Thyroid gland (tissue), 4 donors: ENCODE data around the gene DENND5B. TPM values are rescaled to one million over a fixed set of nuclear protein-coding genes. Genes with fewer than 3 reads are reported as not detected.
"Not testable (repeated sequence)": the region's sequence is repeated elsewhere in the genome, so short reads cannot be mapped to it uniquely, and the experiment has no call there.

Experiments used
- DNase-seq, 2 donors: peaks; one replicate each; pipeline ENCODE4 v3.0.0-alpha.2; 2019
- H3K27ac ChIP-seq, 3 donors: fragments of 200-600 bp; sonication (generic); 1 replicate in 2 of 3; 2 replicates in 1 of 3; pipeline ENCODE4 v1.5.1; 2016 to 2019; ENCODE audit warnings: mild to moderate bottlenecking in 1 of 3, moderate library complexity in 1 of 3
- H3K27me3 ChIP-seq: fragments of 200-600 bp; sonication (generic); one replicate; pipeline ENCODE4 v1.5.1; 2019
- H3K36me3 ChIP-seq, 2 donors: fragments of 200-600 bp; sonication (generic); one replicate each; pipeline ENCODE4 v1.5.1; 2016 to 2019
- H3K4me1 ChIP-seq, 2 donors: fragments of 200-600 bp; sonication (generic); one replicate each; pipeline ENCODE4 v1.5.1; 2017 to 2019
- H3K4me3 ChIP-seq, 3 donors: fragments of 200-600 bp; sonication (generic); replicated peaks in 1 of 3; 1 replicate in 2 of 3; 2 replicates in 1 of 3; pipeline ENCODE4 v1.5.1; 2016; ENCODE audit warnings: mild to moderate bottlenecking in 1 of 3
- H3K9me3 ChIP-seq: fragments of 200-600 bp; sonication (generic); one replicate; pipeline ENCODE4 v1.5.1; 2017
- POLR2A ChIP-seq, 2 donors: fragments of 450-650 bp; IDR thresholded peaks; one replicate each; pipeline ENCODE4 v1.6.1; 2017; ENCODE audit warnings: antibody characterized with exemption in 2 of 2, mild to moderate bottlenecking in 2 of 2, moderate library complexity in 1 of 2
- WGBS, 2 donors: methylation state at CpG; one replicate each; pipeline ENCODE4 v1.1.5; 2017; 5-methylcytosine and 5-hydroxymethylcytosine counted together
- intact Hi-C: fragments of 100-400 bp; cut with DNase I; formaldehyde crosslinking; loops from one replicate; pipeline ENCODE4 v1.15.1; 2023
- total RNA-seq, 4 donors: library from RNA; depleted of rRNA; stranded (reverse); fragments of >200 nt; gene quantifications; one replicate each; pipeline ENCODE4 v1.2.3, GENCODE V29; 2016
- TF ChIP-seq, protein P1 (sequence below), 6 experiments: fragments of 200-600 bp in 3 of 6; fragments of 450-650 bp in 3 of 6; sonication (generic) in 3 of 6; IDR thresholded peaks; one replicate each; pipeline ENCODE4 v1.5.1; 2016 to 2019; ENCODE audit warnings: antibody characterized with exemption in 6 of 6, mild to moderate bottlenecking in 2 of 6, inconsistent platforms in 1 of 6, moderate library complexity in 1 of 6

Gene DENND5B
- total RNA-seq, 4 donors from 2014 or later = 13.3 to 17.7 (median 16.2) TPM

DNA sequence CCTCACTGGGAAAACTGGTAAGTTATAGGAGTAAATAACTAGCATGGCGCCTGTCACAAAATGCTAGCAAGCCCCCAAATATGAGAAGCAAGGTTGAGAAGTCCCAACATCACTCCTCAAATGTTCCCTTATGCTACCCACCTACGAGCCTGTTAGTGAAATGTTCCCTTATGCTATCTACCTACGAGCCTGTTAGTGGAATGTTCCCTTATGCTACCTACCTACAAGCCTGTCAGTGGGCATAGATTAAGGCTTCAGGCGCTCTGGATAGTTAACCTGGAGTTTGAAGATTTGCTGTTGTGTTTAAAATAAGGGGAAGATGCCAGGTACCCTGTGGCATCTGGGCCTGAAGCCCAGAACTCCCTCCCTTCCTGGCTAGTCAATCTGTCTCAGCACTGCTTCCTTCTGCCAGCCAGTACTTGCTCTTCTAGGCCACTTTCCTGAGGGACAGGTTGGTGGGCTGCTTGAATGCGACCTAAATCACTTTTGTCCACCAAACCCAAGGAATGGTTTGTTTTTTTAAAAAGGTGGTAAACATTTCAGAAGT is 197.9 kb downstream of the DENND5B start:
- H3K9me3 ChIP-seq = no peaks in the 10 kb centered on the region
- H3K27ac ChIP-seq = no peak overlapping the region
- TF ChIP-seq, protein P1, sequence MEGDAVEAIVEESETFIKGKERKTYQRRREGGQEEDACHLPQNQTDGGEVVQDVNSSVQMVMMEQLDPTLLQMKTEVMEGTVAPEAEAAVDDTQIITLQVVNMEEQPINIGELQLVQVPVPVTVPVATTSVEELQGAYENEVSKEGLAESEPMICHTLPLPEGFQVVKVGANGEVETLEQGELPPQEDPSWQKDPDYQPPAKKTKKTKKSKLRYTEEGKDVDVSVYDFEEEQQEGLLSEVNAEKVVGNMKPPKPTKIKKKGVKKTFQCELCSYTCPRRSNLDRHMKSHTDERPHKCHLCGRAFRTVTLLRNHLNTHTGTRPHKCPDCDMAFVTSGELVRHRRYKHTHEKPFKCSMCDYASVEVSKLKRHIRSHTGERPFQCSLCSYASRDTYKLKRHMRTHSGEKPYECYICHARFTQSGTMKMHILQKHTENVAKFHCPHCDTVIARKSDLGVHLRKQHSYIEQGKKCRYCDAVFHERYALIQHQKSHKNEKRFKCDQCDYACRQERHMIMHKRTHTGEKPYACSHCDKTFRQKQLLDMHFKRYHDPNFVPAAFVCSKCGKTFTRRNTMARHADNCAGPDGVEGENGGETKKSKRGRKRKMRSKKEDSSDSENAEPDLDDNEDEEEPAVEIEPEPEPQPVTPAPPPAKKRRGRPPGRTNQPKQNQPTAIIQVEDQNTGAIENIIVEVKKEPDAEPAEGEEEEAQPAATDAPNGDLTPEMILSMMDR (IDR thresholded peaks at IDR 0.05) = no peak
- TF ChIP-seq POLR2A (IDR thresholded peaks at IDR 0.05) = no peak
- 86 to 90% methylated on average over 5 of the region's 5 CpGs for WGBS, 2 donors
- no peak overlapping the region for H3K4me3 ChIP-seq
- peaks cover 0 to 5% of the 10 kb centered on the region in 2 donors for H3K36me3 ChIP-seq
- intact Hi-C loops = no loop called here
- no peaks in the 10 kb centered on the region for H3K27me3 ChIP-seq
- no peak for DNase-seq
- H3K4me1 ChIP-seq = no peaks in the 10 kb centered on the region

DNA sequence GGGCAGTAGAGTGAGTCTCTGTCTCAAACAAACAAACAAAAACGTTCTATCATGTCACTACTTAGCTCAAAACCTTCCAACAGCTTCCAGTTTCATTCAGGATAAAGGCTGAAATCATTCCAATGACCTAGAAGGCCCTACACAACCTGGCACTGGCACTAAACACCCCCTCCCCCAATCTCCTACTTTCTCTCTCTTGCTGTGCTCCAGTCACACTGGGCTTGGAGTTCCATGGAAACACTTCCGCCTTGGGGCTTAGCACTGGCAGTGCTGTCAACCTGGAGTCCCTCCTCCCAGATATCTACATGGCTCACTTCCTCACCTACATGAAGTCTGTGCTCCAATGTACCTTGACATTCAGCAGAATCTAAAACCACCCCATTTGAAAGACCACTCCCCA is 199.9 kb downstream of the DENND5B start:
- intact Hi-C loops = no loop called here
- Histone ChIP-seq H3K36me3 (peaks cover 0 to 5% of the 10 kb centered on the region in 2 donors), H3K27me3 (no peaks in the 10 kb centered on the region), H3K27ac (no peak overlapping the region), H3K9me3 (no peaks in the 10 kb centered on the region), H3K4me1 (no peaks in the 10 kb centered on the region), H3K4me3 (no peak overlapping the region)
- DNase-seq = no peak
- 73 to 83% methylated on average over 2 of the region's 2 CpGs for WGBS, 2 donors
- TF ChIP-seq, protein P1 (IDR thresholded peaks at IDR 0.05) = no peak
- TF ChIP-seq POLR2A (IDR thresholded peaks at IDR 0.05) = no peak

DNA sequence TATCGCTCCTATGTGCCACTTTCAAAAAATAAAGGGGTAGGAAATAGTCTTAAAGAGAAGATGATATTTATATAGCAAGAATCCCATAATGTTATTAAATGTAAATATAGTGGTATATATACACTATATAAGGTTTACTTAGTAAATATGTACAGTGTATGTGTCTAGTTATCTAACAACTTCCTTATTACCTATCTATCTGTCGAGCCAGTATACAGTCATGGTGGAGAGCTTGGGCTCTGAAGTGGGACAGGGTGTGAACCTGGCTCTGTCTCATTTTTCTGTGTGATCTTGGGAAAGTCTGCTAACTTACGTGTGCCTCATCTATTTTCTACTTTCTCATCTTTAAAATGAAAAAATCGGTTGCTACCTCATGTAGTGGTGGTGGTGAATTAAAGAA is 202.2 kb downstream of the DENND5B start:
- Histone ChIP-seq H3K9me3 (no peaks in the 10 kb centered on the region), H3K36me3 (peaks cover 0 to 5% of the 10 kb centered on the region in 2 donors), H3K4me3 (no peak overlapping the region), H3K4me1 (no peaks in the 10 kb centered on the region), H3K27me3 (no peaks in the 10 kb centered on the region), H3K27ac (no peak overlapping the region)
- DNase-seq = no peak
- WGBS, 2 donors = 90 to 93% methylated on average over 4 of the region's 4 CpGs
- TF ChIP-seq POLR2A (IDR thresholded peaks at IDR 0.05) = no peak
- intact Hi-C loops = no loop called here

DNA sequence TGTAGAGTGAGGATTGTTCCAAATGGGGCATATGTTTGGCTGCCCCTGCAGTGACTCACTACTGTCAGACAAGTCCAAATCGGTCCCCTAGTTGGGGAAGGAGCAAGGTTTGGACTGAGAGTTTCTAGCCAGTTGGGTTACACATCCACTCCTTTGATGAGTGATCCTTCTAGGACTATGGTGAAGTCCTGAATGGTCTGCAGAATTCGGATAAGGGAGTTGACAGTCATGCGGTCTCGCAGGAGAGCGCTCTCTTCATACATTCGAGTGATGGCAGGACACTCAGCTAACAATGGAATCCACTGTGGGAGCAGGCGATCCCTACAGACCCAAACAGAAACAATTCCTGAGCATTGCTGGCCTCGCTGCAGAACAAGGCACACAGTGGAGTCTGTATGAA is 203.5 kb downstream of the DENND5B start:
- no peak for TF ChIP-seq POLR2A (IDR thresholded peaks at IDR 0.05)
- WGBS, 2 donors = 80 to 82% methylated on average over 8 of the region's 8 CpGs
- Histone ChIP-seq H3K36me3 (peaks cover 0 to 5% of the 10 kb centered on the region in 2 donors), H3K27me3 (no peaks in the 10 kb centered on the region), H3K9me3 (no peaks in the 10 kb centered on the region), H3K27ac (no peak overlapping the region), H3K4me3 (no peak overlapping the region), H3K4me1 (no peaks in the 10 kb centered on the region)
- intact Hi-C loops = no loop called here
- DNase-seq = no peak

DNA sequence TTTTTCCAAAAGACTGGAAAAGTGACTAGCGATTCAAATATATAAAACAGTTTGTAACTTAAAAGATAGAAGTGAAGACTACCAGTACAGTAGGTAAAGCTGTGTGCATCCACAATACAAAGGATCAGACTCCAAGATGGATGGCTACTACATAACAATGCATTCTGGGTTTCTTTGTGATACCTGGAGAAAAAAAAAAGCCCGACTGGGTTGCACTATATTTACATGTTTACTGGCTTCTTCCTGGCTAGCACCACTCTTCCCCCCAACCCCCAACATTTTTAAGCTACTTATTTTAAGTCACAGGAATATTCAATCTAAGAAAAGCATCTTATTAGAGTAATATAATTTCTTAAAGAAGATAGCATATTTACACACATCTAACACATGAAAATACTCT is 203.9 kb downstream of the DENND5B start:
- peaks cover 0 to 5% of the 10 kb centered on the region in 2 donors for H3K36me3 ChIP-seq

DNA sequence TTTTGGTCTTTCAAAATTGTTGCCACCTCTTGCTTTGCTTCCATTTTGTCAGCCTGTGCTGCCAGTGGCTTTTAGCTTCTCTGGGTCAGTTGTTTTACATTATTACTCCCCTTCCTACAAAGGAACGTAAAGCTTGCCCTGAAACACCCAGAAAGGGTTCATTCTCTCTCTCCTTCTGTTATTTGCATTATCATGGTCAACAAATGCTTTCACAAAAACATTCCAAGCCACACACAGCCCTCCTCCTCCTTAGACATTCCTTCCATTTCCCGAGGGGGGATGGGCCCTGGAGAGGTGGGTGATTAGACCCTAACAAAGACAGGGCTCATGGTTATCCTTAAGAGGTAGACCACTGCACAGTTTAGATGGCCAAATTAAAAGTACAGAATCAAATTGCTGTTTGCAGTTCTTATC is 204.6 kb downstream of the DENND5B start:
- no peak for DNase-seq
- H3K4me1 ChIP-seq = no peaks in the 10 kb centered on the region
- H3K4me3 ChIP-seq = no peak overlapping the region
- H3K9me3 ChIP-seq = no peaks in the 10 kb centered on the region
- TF ChIP-seq, protein P1 (IDR thresholded peaks at IDR 0.05) = no peak
- no peak for TF ChIP-seq POLR2A (IDR thresholded peaks at IDR 0.05)
- peaks cover 0 to 5% of the 10 kb centered on the region in 2 donors for H3K36me3 ChIP-seq
- H3K27me3 ChIP-seq = no peaks in the 10 kb centered on the region
- intact Hi-C loops = no loop called here
- 59 to 66% methylated on average over 2 of the region's 2 CpGs for WGBS, 2 donors
- no peak overlapping the region for H3K27ac ChIP-seq

More for the DNA sequence above, 203.9 kb downstream of the DENND5B start:
- intact Hi-C loops = no loop called here
- no peaks in the 10 kb centered on the region for H3K4me1 ChIP-seq
- no peak overlapping the region for H3K4me3 ChIP-seq
- H3K9me3 ChIP-seq = no peaks in the 10 kb centered on the region
- TF ChIP-seq POLR2A (IDR thresholded peaks at IDR 0.05) = no peak
- TF ChIP-seq, protein P1 (IDR thresholded peaks at IDR 0.05) = no peak
- H3K27me3 ChIP-seq = no peaks in the 10 kb centered on the region
- no peak overlapping the region for H3K27ac ChIP-seq
- DNase-seq = no peak
- WGBS, 2 donors = 57 to 64% methylated on average over 2 of the region's 2 CpGs

DNA sequence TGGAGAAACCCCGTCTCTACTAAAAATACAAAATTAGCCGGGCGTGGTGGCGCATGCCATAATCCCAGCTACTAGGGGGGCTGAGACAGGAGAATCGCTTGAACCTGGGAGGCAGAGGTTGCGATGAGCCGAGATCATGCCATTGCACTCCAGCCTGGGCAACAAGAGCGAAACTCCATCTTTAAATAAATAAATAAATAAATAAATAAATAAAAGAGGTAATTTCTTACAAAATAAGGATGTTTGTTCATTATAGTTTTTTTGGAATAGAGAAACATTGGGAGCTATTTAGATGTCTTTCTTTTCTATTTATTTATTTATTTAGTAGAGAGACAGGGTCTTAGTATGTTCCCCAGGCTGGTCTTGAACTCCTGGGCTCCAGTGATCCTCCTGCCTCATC is 213.7 kb downstream of the DENND5B start:
- H3K27ac ChIP-seq, H3K27me3 ChIP-seq, H3K4me1 ChIP-seq, H3K36me3 ChIP-seq, H3K4me3 ChIP-seq, intact Hi-C loops, DNase-seq, H3K9me3 ChIP-seq: not testable (repeated sequence)
- WGBS, 2 donors = 82 to 89% methylated on average over 8 of the region's 8 CpGs

DNA sequence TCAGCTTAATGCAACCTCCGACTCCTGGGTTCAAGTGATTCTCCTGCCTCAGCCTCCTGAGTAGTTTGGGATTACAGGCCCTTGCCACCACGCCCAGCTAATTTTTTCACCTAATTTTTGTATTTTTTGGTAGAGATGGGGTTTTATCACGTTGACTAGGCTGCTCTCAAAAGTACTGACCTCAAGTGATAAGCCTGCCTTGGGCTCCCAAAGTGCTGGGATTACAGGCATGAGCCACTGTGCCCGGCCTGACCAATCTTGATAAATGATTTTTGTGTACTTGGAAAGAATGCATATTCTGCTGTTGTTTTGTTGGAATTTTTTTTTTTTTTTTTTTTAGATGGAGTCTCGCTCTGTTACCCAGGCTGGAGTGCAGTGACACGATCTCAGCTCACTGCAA is 215.5 kb downstream of the DENND5B start:
- H3K27ac ChIP-seq, H3K4me1 ChIP-seq, H3K9me3 ChIP-seq, DNase-seq, intact Hi-C loops, H3K27me3 ChIP-seq, H3K36me3 ChIP-seq, H3K4me3 ChIP-seq: not testable (repeated sequence)
- 87 to 91% methylated on average over 6 of the region's 6 CpGs for WGBS, 2 donors
